Hepatocyte (in vitro differentiated cells): Measurements from ENCODE around the gene SVOP.
A peak's percentile ranks its signal among the peaks of the same experiment; 100 is the strongest.

Source experiments
- EZH2phosphoT487 ChIP-seq: fragments of 200-600 bp; sonication (generic); IDR thresholded peaks from one replicate; pipeline ENCODE4 v1.6.1; 2018; ENCODE audit warnings: antibody characterized with exemption, mild to moderate bottlenecking, low read depth, moderate library complexity; ENCODE audit not compliant: unreplicated experiment, severe bottlenecking
- TF ChIP-seq, protein P1 (sequence below): fragments of 200-600 bp; sonication (generic); IDR thresholded peaks from 2 replicates; pipeline ENCODE4 v1.5.1; 2016; ENCODE audit warnings: antibody characterized with exemption, mild to moderate bottlenecking; ENCODE audit not compliant: poor library complexity

DNA sequence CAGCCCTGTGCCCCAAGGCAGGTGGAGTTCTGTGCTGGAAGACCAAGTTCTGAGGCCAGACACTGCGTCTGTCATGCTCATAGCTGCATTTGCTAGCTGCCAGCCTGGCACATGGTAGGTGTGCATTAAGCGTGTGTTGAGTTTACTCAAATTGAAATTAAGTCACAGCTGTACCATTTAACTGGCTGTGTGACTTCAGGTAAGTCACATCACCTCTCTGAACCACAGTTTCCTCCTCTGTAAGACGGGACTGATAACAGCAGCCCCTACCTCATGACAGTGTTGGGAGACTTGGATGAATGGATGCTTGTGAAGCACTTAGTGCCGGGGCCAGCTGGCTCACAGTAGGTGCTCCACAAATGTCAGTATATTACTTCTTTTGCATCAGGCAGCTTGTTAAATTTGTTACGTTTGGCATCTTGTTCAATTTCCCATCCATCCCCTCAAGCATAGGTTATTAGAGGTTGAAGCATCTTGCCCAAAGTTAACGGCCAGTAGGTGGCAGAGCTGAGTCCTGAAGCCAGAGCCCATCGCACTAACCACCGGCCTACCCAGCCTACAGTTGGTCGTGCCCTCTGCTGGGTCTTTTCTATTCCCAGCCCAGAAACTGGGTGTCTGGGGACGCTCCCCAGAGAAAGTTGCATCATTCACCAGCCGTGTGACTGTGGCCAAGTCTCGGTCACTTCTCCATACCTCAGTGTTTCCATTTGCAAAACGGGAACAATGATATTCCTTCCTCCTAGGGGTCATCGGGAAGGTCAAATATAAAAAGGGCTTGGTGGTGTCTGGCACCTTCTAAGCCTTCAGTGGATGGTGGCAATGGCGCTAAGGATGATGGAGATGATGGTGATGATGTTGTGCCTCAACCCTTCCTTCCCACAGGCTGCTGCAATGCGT, 136.5 kb downstream of the SVOP start:
- TF ChIP-seq, protein P1, sequence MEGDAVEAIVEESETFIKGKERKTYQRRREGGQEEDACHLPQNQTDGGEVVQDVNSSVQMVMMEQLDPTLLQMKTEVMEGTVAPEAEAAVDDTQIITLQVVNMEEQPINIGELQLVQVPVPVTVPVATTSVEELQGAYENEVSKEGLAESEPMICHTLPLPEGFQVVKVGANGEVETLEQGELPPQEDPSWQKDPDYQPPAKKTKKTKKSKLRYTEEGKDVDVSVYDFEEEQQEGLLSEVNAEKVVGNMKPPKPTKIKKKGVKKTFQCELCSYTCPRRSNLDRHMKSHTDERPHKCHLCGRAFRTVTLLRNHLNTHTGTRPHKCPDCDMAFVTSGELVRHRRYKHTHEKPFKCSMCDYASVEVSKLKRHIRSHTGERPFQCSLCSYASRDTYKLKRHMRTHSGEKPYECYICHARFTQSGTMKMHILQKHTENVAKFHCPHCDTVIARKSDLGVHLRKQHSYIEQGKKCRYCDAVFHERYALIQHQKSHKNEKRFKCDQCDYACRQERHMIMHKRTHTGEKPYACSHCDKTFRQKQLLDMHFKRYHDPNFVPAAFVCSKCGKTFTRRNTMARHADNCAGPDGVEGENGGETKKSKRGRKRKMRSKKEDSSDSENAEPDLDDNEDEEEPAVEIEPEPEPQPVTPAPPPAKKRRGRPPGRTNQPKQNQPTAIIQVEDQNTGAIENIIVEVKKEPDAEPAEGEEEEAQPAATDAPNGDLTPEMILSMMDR, result peak; percentile 44
- TF ChIP-seq EZH2phosphoT487, result no peak
